Measurements from ENCODE around the gene KHSRP. TPM values are rescaled to one million over a fixed set of nuclear protein-coding genes. Genes with fewer than 3 reads are reported as not detected.

KHSRP gene
- total and polyA plus RNA-seq, 10 of the 15 experiments (the other 5 are each of a cell fraction or from before 2014, with no cell fraction given) = 4.8 to 440 (median 82.0) TPM

GRCh38 chr19:6460099-6460884, 35.7 kb upstream of the KHSRP start (continued):
- TF ChIP-seq ZBTB40 (IDR thresholded peaks at IDR 0.05; ENCODE audit: borderline replicate concordance) = 0 out of 2 replicates have a peak, but pooled peaks have one; percentile 10
- no peak; the same call in 1 of the 2 replicates for TF ChIP-seq CREM (IDR thresholded peaks at IDR 0.05; ENCODE audit: low read depth)
- TF ChIP-seq DPF2 (IDR thresholded peaks at IDR 0.05) = peak; percentile 68; the same call in 1 of the 2 replicates
- TF ChIP-seq ZBTB11 (CRISPR knock-in tag; IDR thresholded peaks at IDR 0.05) = no peak
- TF ChIP-seq SUPT20H (IDR thresholded peaks at IDR 0.05; ENCODE audit: borderline replicate concordance, control insufficient read depth, low read depth, low read length) = no peak
- 0 out of 4 replicates have a peak, but pooled peaks of 1 of the 2 experiments have one; percentile 25 for TF ChIP-seq SRF (IDR thresholded peaks at IDR 0.05; ENCODE audit: low read depth in 2 of 2, low read length in 2 of 2)
- no peak for TF ChIP-seq MAX (IDR thresholded peaks at IDR 0.05; ENCODE audit: low read depth, low read length)
- TF ChIP-seq IKZF2 (IDR thresholded peaks at IDR 0.05) = peak; percentile 90 to 91
- TF ChIP-seq HDAC6 (IDR thresholded peaks at IDR 0.05; ENCODE audit: unreplicated experiment) = no peak
- TF ChIP-seq TAF1 (IDR thresholded peaks at IDR 0.05; ENCODE audit: borderline replicate concordance, low read depth, low read length) = peak; percentile 68
- no peak for TF ChIP-seq NFXL1 (IDR thresholded peaks at IDR 0.05; ENCODE audit: borderline replicate concordance)
- TF ChIP-seq RUNX3 (IDR thresholded peaks at IDR 0.05; ENCODE audit: low read length) = peak; percentile 62
- no peak for TF ChIP-seq PRDM15 (CRISPR knock-in tag; IDR thresholded peaks at IDR 0.05)
- TF ChIP-seq SP1 (IDR thresholded peaks at IDR 0.05; ENCODE audit: low read depth, low read length) = peak; percentile 59
- TF ChIP-seq ZZZ3 (IDR thresholded peaks at IDR 0.05; ENCODE audit: control insufficient read depth, insufficient read length, low read depth) = no peak
- TF ChIP-seq YY1 (IDR thresholded peaks at IDR 0.05; ENCODE audit: low read depth, low read length) = 0 out of 2 replicates have a peak, but pooled peaks have one; percentile 21
- no peak for TF ChIP-seq ZBED1 (IDR thresholded peaks at IDR 0.05; ENCODE audit: borderline replicate concordance)

Measured in GM12878 (cell line).